PC-3 (cell line): ENCODE results near the gene STXBP5. TPM values are rescaled to one million over a fixed set of nuclear protein-coding genes. Genes with fewer than 3 reads are reported as not detected.

Experiments
- ATAC-seq: fragments of 200-7000 bp; cut with Tn5 transposase; 2 replicates; pipeline ENCODE4 v1.9.1; 2020; ENCODE audit warnings: mild to moderate bottlenecking, moderate library complexity
- BruUV-seq: library from RNA; stranded (reverse); fragments of 400-500 nt; replicated peaks from 2 replicates; lab custom pipeline; 2021; lab: Mats Ljungman, UMichigan
- CTCF ChIA-PET: fragments of 300-600 bp; sonication (Branson Sonifier 250); formaldehyde crosslinking; loops from one replicate; lab custom pipeline; 2022; ENCODE audit warnings: antibody characterized with exemption; lab: Charles Lee
- POLR2A ChIA-PET: fragments of 300-600 bp; sonication (Branson Sonifier 250); formaldehyde crosslinking; loops from one replicate; lab custom pipeline; 2022; ENCODE audit warnings: antibody characterized with exemption; ENCODE audit not compliant: unreplicated experiment; lab: Charles Lee
- DNase-seq: peaks from one replicate; pipeline ENCODE4 v3.0.0-alpha.2; 2015
- H2AFZ ChIP-seq: fragments of 300-600 bp; sonication (generic); 2 replicates; pipeline ENCODE4 v1.6.0; 2016; ENCODE audit warnings: antibody characterized with exemption, low read length
- H3F3A ChIP-seq: fragments of 300-600 bp; sonication (generic); one replicate; pipeline ENCODE4 v1.6.0; 2017; ENCODE audit warnings: antibody characterized with exemption, low read length, control low read depth, mild to moderate bottlenecking; ENCODE audit not compliant: unreplicated experiment
- H3K27ac ChIP-seq: fragments of 300-600 bp; sonication (generic); 2 replicates; pipeline ENCODE4 v1.5.1; 2016; ENCODE audit warnings: mild to moderate bottlenecking, low read length
- H3K27me3 ChIP-seq: fragments of 300-600 bp; sonication (generic); 2 replicates; pipeline ENCODE4 v1.6.1; 2016; ENCODE audit warnings: low read length, mixed read lengths
- H3K36me3 ChIP-seq: fragments of 300-600 bp; sonication (generic); 2 replicates; pipeline ENCODE4 v1.6.1; 2016; ENCODE audit warnings: low read depth, mixed run types, low read length, mixed read lengths
- H3K4me1 ChIP-seq: fragments of 300-600 bp; sonication (generic); 2 replicates; pipeline ENCODE4 v1.5.1; 2016; ENCODE audit warnings: low read length; ENCODE audit not compliant: insufficient read depth
- H3K4me2 ChIP-seq: fragments of 300-600 bp; sonication (generic); 2 replicates; pipeline ENCODE4 v1.6.0; 2016; ENCODE audit warnings: low read length
- H3K4me3 ChIP-seq: fragments of 300-600 bp; sonication (generic); 2 replicates; pipeline ENCODE4 v1.5.1; 2016; ENCODE audit warnings: mild to moderate bottlenecking, low read length, mixed read lengths
- H3K79me2 ChIP-seq: fragments of 300-600 bp; sonication (generic); 2 replicates; pipeline ENCODE4 v1.6.1; 2017; ENCODE audit warnings: low read length, mixed read lengths
- H3K9ac ChIP-seq: fragments of 300-600 bp; sonication (generic); 2 replicates; pipeline ENCODE4 v1.6.0; 2016; ENCODE audit warnings: mild to moderate bottlenecking, low read length
- H3K9me2 ChIP-seq: fragments of 300-600 bp; sonication (generic); replicated peaks from 2 replicates; pipeline ENCODE4 v1.6.1; 2016; ENCODE audit warnings: mixed run types, low read length, mixed read lengths
- H3K9me3 ChIP-seq: fragments of 300-600 bp; sonication (generic); 2 replicates; pipeline ENCODE4 v1.6.1; 2016; ENCODE audit warnings: low read length, mixed read lengths
- H4K20me1 ChIP-seq: fragments of 300-600 bp; sonication (generic); 2 replicates; pipeline ENCODE4 v1.6.1; 2016; ENCODE audit warnings: low read length, mixed read lengths
- EZH2 ChIP-seq: fragments of 300-600 bp; sonication (generic); IDR thresholded peaks from one replicate; pipeline ENCODE4 v1.6.1; 2017; ENCODE audit warnings: antibody characterized with exemption, mild to moderate bottlenecking, low read length; ENCODE audit not compliant: unreplicated experiment
- EZH2phosphoT487 ChIP-seq: fragments of 300-600 bp; sonication (generic); IDR thresholded peaks from 2 replicates; pipeline ENCODE4 v1.6.1; 2018; ENCODE audit warnings: mild to moderate bottlenecking, antibody characterized with exemption, low read length, borderline replicate concordance
- intact Hi-C: fragments of 100-400 bp; cut with micrococcal nuclease; formaldehyde crosslinking; loops from 2 replicates; pipeline ENCODE4 v1.9.0; 2023
- total RNA-seq: library from RNA; depleted of rRNA; stranded (reverse); fragments of >200 nt; gene quantifications from 2 replicates; pipeline ENCODE4 v1.2.3, GENCODE V29; 2014
- TF ChIP-seq, protein P1 (sequence below): fragments of 300-600 bp; sonication (generic); conservative IDR thresholded peaks from 2 replicates; pipeline ENCODE4 v1.5.1; 2017; ENCODE audit warnings: antibody characterized with exemption, low read depth, mild to moderate bottlenecking, low read length

Gene STXBP5
- total RNA-seq, 1 experiment from 2014 or later, result 12.9 TPM

DNA sequence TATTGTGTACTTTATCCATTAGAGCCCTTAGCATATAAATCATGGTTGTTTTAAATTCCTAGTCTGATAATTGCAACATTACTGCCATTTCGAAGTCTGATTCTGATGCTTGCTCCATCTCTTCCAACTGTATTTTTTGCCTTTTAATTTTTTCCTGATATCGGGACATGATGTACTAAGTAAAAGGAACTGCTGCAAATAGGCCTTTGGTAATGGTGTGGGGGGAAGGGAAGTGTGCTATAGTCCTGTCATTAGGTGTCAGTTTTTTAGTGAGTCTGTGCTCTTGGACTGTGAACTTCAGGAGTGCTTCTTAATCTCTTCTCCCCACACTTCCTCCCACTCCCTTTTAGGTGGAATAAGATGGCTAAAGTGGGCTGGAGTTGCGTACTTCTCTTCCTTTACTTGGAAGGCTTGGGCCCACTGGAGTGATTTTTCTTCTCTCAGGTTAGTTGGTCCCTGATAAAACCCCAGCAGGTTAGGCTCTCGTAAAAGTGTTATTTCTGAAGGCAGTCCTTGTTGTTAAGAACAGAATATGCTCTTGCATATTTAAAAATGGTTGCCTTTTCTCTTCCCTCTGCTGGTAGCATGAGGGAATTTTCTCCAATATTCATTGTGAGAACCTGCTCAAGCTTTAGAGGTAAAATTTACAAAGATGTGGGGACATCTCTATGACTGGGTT is 18.1 kb downstream of the STXBP5 start:
- Histone ChIP-seq H3F3A (no peaks in the 10 kb centered on the region), H3K4me3 (no peak overlapping the region), H4K20me1 (no peaks in the 10 kb centered on the region), H3K4me1 (no peaks in the 10 kb centered on the region), H3K9me3 (no peaks in the 10 kb centered on the region), H2AFZ (no peak overlapping the region), H3K9me2 (no peaks in the 10 kb centered on the region), H3K27me3 (no peaks in the 10 kb centered on the region), H3K36me3 (no peaks in the 10 kb centered on the region), H3K4me2 (no peak overlapping the region), H3K79me2 (peaks cover 24% of the 10 kb centered on the region; the same call in 1 of the 2 replicates), H3K27ac (no peak overlapping the region), H3K9ac (no peak overlapping the region)
- BruUV-seq, result no TSS peak
- POLR2A ChIA-PET, result no interaction called here
- intact Hi-C loops, result loop anchor here (1.0 kb wide), 1 partner anchor 320 kb away; no protein-coding TSS in a partner anchor
- peak; percentile 42; the same call in 1 of the 2 replicates for ATAC-seq
- CTCF ChIA-PET, result interaction anchor here (0.6 kb wide), 1 partner anchor 318 kb away, joined by 3 read pairs; no protein-coding TSS in a partner anchor
- TF ChIP-seq EZH2, result no peak
- TF ChIP-seq, protein P1, sequence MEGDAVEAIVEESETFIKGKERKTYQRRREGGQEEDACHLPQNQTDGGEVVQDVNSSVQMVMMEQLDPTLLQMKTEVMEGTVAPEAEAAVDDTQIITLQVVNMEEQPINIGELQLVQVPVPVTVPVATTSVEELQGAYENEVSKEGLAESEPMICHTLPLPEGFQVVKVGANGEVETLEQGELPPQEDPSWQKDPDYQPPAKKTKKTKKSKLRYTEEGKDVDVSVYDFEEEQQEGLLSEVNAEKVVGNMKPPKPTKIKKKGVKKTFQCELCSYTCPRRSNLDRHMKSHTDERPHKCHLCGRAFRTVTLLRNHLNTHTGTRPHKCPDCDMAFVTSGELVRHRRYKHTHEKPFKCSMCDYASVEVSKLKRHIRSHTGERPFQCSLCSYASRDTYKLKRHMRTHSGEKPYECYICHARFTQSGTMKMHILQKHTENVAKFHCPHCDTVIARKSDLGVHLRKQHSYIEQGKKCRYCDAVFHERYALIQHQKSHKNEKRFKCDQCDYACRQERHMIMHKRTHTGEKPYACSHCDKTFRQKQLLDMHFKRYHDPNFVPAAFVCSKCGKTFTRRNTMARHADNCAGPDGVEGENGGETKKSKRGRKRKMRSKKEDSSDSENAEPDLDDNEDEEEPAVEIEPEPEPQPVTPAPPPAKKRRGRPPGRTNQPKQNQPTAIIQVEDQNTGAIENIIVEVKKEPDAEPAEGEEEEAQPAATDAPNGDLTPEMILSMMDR, result peak; percentile 65
- no peak for TF ChIP-seq EZH2phosphoT487
- DNase-seq, result peak; percentile 55

DNA sequence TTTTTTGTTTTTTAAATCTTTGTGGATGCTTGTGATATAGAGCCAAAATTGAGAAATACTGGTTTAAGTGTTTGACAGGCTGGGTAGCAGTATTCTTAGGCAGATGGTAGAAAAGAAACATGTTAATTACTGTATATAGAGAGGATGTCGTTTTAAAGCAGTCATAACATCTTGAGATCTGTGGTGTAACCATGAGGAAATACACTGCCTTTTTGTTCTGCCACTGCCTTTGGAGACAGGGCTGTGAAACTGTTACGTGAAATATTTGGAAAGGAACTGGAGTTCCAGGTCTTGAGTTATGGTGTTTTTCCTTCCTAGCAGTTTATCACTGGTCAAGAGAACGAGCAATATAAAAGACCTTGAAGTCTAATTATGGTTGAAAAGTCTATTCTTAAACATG is 19.5 kb downstream of the STXBP5 start:
- intact Hi-C loops, result no loop called here
- ATAC-seq, result no peak
- POLR2A ChIA-PET, result no interaction called here

More for the DNA sequence above, 19.5 kb downstream of the STXBP5 start:
- no peaks in the 10 kb centered on the region for H3K9me2 ChIP-seq
- no peak overlapping the region for H3K27ac ChIP-seq
- no peaks in the 10 kb centered on the region for H3K9me3 ChIP-seq
- TF ChIP-seq EZH2, result no peak
- TF ChIP-seq, protein P1, result no peak
- TF ChIP-seq EZH2phosphoT487, result no peak
- peaks cover 24% of the 10 kb centered on the region; the same call in 1 of the 2 replicates for H3K79me2 ChIP-seq
- H3K36me3 ChIP-seq, result no peaks in the 10 kb centered on the region
- H3K9ac ChIP-seq, result no peak overlapping the region
- no peak overlapping the region for H3K4me2 ChIP-seq
- no TSS peak for BruUV-seq
- H3F3A ChIP-seq, result no peaks in the 10 kb centered on the region
- CTCF ChIA-PET, result interaction anchor here (0.6 kb wide), 1 partner anchor 75 kb away, joined by 3 read pairs; no protein-coding TSS in a partner anchor
- H2AFZ ChIP-seq, result no peak overlapping the region
- no peak for DNase-seq
- no peaks in the 10 kb centered on the region for H4K20me1 ChIP-seq
- no peaks in the 10 kb centered on the region for H3K27me3 ChIP-seq
- no peaks in the 10 kb centered on the region for H3K4me1 ChIP-seq
- H3K4me3 ChIP-seq, result no peak overlapping the region
